K562 (cell line): Measurements from ENCODE around the gene RMND5B. TPM values are rescaled to one million over a fixed set of nuclear protein-coding genes. Genes with fewer than 3 reads are reported as not detected.

Experiments
- ATAC-seq: fragments of 200-7000 bp; cut with Tn5 transposase; 3 replicates; pipeline ENCODE4 v1.9.1; 2020; ENCODE audit warnings: moderate library complexity
- BruUV-seq: library from RNA; stranded (reverse); fragments of 400-500 nt; replicated peaks from 2 replicates; lab custom pipeline; 2021; lab: Mats Ljungman, UMichigan
- CTCF ChIA-PET: fragments of 300-600 bp; formaldehyde crosslinking; extraction: SDS; loops from one replicate; lab custom pipeline; 2021; ENCODE audit warnings: low intra/inter-chr PET ratio; lab: Yijun Ruan, JAX
- POLR2A ChIA-PET: fragments of 300-600, 350-650 bp; sonication (Branson Sonifier 250); formaldehyde crosslinking; extraction: SDS; loops from one replicate; lab custom pipeline; 2021; ENCODE audit warnings: antibody characterized with exemption, inconsistent platforms; lab: Yijun Ruan, JAX
- DNase-seq, 4 experiments: peaks; one replicate each; pipeline versions ENCODE4 v3.0.0 to v3.0.0-alpha.2; 2011 to 2018; ENCODE audit warnings: low spot score in 3 of 4, mixed read lengths in 3 of 4; ENCODE audit errors: extremely low read depth in 1 of 4
- FAIRE-seq: peaks from 2 replicates; lab custom pipeline; 2011; peaks lifted over from hg19 to GRCh38; lab: Jason Lieb, UNC
- H2AFZ ChIP-seq: 2 replicates; pipeline ENCODE4 v1.6.0; 2011; ENCODE audit warnings: low read depth, low read length, control low read depth, inconsistent platforms
- H3K27ac ChIP-seq: fragments of 200-600 bp; 3 replicates; pipeline ENCODE4 v1.8.0; 2011; ENCODE audit warnings: low read depth, mild to moderate bottlenecking, control low read depth, inconsistent platforms, low read length, moderate library complexity, mixed read lengths; ENCODE audit errors: extremely low read depth
- H3K27me3 ChIP-seq, 2 experiments: fragments of 300-600 bp in 1 of 2; 2 replicates in 1 of 2; 3 replicates in 1 of 2; pipeline versions ENCODE4 v1.6.0 to v1.8.0; 2011; ENCODE audit warnings: inconsistent platforms in 2 of 2, low read length in 2 of 2, mild to moderate bottlenecking in 1 of 2, mixed read lengths in 1 of 2, moderate library complexity in 1 of 2; ENCODE audit not compliant: control insufficient read depth in 2 of 2, insufficient read depth in 2 of 2
- H3K36me3 ChIP-seq: fragments of 300-600 bp; 3 replicates; pipeline ENCODE4 v1.8.0; 2011; ENCODE audit warnings: mild to moderate bottlenecking, low read length, inconsistent platforms; ENCODE audit not compliant: control insufficient read depth, insufficient read depth
- H3K4me1 ChIP-seq, 2 experiments: fragments of 200-600 bp in 1 of 2; replicated peaks in 1 of 2; 2 replicates in 1 of 2; 3 replicates in 1 of 2; pipeline versions ENCODE4 v1.5.1 to v1.8.0; 2011; ENCODE audit warnings: inconsistent platforms in 2 of 2, low read length in 2 of 2, mild to moderate bottlenecking in 1 of 2, mixed read lengths in 1 of 2, moderate library complexity in 1 of 2; ENCODE audit not compliant: control insufficient read depth in 2 of 2, insufficient read depth in 2 of 2
- H3K4me2 ChIP-seq: 2 replicates; pipeline ENCODE4 v1.6.1; 2011; ENCODE audit warnings: low read length, control low read depth, inconsistent platforms, mixed read lengths; ENCODE audit not compliant: insufficient read depth
- H3K4me3 ChIP-seq: fragments of 200-600 bp; sonication (generic), shearing (Covaris generic); 2 replicates; pipeline ENCODE4 v1.5.1; 2016; ENCODE audit warnings: control low read depth, inconsistent platforms
- H3K79me2 ChIP-seq: fragments of 200-600 bp; 3 replicates; pipeline ENCODE4 v1.8.0; 2011; ENCODE audit warnings: low read length, inconsistent platforms; ENCODE audit not compliant: control insufficient read depth, insufficient read depth
- H3K9ac ChIP-seq, 2 experiments: 2 replicates each; pipeline versions ENCODE4 v1.6.0 to v1.6.1; 2011; ENCODE audit warnings: low read depth in 2 of 2, low read length in 2 of 2, control low read depth in 1 of 2, inconsistent platforms in 1 of 2, mild to moderate bottlenecking in 1 of 2, mixed read lengths in 1 of 2; ENCODE audit not compliant: insufficient read depth in 1 of 2
- H3K9me1 ChIP-seq: one replicate; pipeline ENCODE4 v1.6.0; 2011; ENCODE audit warnings: inconsistent platforms, mild to moderate bottlenecking, low read length, moderate library complexity; ENCODE audit not compliant: control insufficient read depth, insufficient read depth
- H3K9me3 ChIP-seq: replicated peaks from 2 replicates; pipeline ENCODE4 v1.5.1; 2011; ENCODE audit warnings: low read depth, low read length, inconsistent platforms; ENCODE audit not compliant: control insufficient read depth, insufficient read depth
- H4K20me1 ChIP-seq: replicated peaks from 2 replicates; pipeline ENCODE4 v1.6.1; 2011; ENCODE audit warnings: low read length, inconsistent platforms, mixed read lengths; ENCODE audit not compliant: control insufficient read depth, insufficient read depth
- ARID3A ChIP-seq: IDR thresholded peaks from 2 replicates; pipeline ENCODE4 v1.6.1; 2012; ENCODE audit warnings: low read depth, low read length, improper control_type of control experiment, borderline replicate concordance
- E2F8 ChIP-seq: fragments of 450-650 bp; IDR thresholded peaks from 2 replicates; pipeline ENCODE4 v1.7.1; 2018; ENCODE audit warnings: mild to moderate bottlenecking, low read depth; ENCODE audit not compliant: partially characterized antibody
- NBN ChIP-seq: fragments of 450-650 bp; IDR thresholded peaks from 2 replicates; pipeline ENCODE4 v1.6.1; 2016; ENCODE audit warnings: low read depth, mild to moderate bottlenecking
- TFE3 ChIP-seq: fragments of 450-650 bp; formaldehyde crosslinking; IDR thresholded peaks from 2 replicates; pipeline ENCODE4 v1.4.0; 2020; ENCODE audit warnings: mild to moderate bottlenecking, mixed read lengths
- ZNF518B ChIP-seq: fragments of 250-450 bp; sonication (Bioruptor Pico); IDR thresholded peaks from 2 replicates; pipeline ENCODE4 v1.5.0; 2021; ENCODE audit warnings: mild to moderate bottlenecking, moderate library complexity
- in situ Hi-C: fragments of 300-500 bp; cut with MboI; formaldehyde crosslinking; loops from 4 replicates; pipeline ENCODE4 v1.15.0; 2018; ENCODE audit warnings: inconsistent platforms, mixed read lengths
- intact Hi-C: fragments of 100-400 bp; cut with micrococcal nuclease; formaldehyde crosslinking; loops from 2 replicates; pipeline ENCODE4 v1.14.2; 2022
- polyA plus RNA-seq, 8 experiments: library from polyadenylated mRNA; depleted of rRNA in 4 of 8; stranded (reverse) in 5 of 8; unstranded in 3 of 8; fragments of >200 nt; fragmentation: Nextera tagmentation in 2 of 8; fragmentation: Illumina TruSeq in 1 of 8; extraction: Ambion mirVana in 2 of 8; extraction: Trizol in 1 of 8; gene quantifications; 2 replicates each; pipeline versions ENCODE4 v1.2.1 to v1.2.3, GENCODE V29; 2011 to 2014; ENCODE audit warnings: inconsistent platforms in 1 of 8, missing spikeins in 1 of 8
- total RNA-seq, 7 experiments: library from RNA; depleted of rRNA in 6 of 7; stranded (reverse); fragments of >200 nt in 6 of 7; fragmentation: Illumina TruSeq in 2 of 7; extraction: Trizol in 2 of 7; gene quantifications; 2 replicates each; pipeline versions ENCODE4 v1.2.1 to v1.2.3, GENCODE V29; 2011 to 2021; ENCODE audit warnings: low replicate concordance in 1 of 7

RMND5B gene
- total and polyA plus RNA-seq, 9 of the 15 experiments (the other 6 are each of a cell fraction or from before 2014, with no cell fraction given), result 2.6 to 57.0 (median 28.3) TPM

GRCh38 chr5:178108966-178109365 lies 21.8 kb upstream of the RMND5B start:
- Histone ChIP-seq H3K9me3 (no peaks in the 10 kb centered on the region), H3K4me3 (no peak overlapping the region), H3K36me3 (no peaks in the 10 kb centered on the region), H3K4me2 (no peak overlapping the region), H3K27ac (no peak overlapping the region), H3K9ac (no peak overlapping the region), H4K20me1 (no peaks in the 10 kb centered on the region), H3K27me3 (no peaks in the 10 kb centered on the region), H2AFZ (no peak overlapping the region), H3K4me1 (peaks cover 5 to 19% of the 10 kb centered on the region in 2 experiments; a peak in 2 of 5 replicates), H3K79me2 (peaks cover 3% of the 10 kb centered on the region), H3K9me1 (no peaks in the 10 kb centered on the region)
- POLR2A ChIA-PET, result no interaction called here
- CTCF ChIA-PET, result no interaction called here
- ATAC-seq (no peak), FAIRE-seq (no peak), DNase-seq (no peak)
- in situ Hi-C loops, result no loop called here
- intact Hi-C loops, result no loop called here
- no TSS peak for BruUV-seq
- TF ChIP-seq E2F8 (no peak), ARID3A (no peak), ZNF518B (CRISPR knock-in tag) (no peak), TFE3 (CRISPR knock-in tag) (no peak), NBN (no peak)
